B cell (primary cell): Measurements from ENCODE around the gene FREM2. TPM values are rescaled to one million over a fixed set of nuclear protein-coding genes. Genes with fewer than 3 reads are reported as not detected.

Source experiments
- ATAC-seq: fragments of 200-7000 bp; cut with Tn5 transposase; one replicate; pipeline ENCODE4 v1.10.0; 2021; ENCODE audit warnings: low read depth, mild to moderate bottlenecking, moderate number of reproducible peaks, moderate library complexity
- CTCF ChIA-PET: fragments of 350-600 bp; sonication (Branson Sonifier 250); formaldehyde crosslinking; loops from one replicate; lab custom pipeline; 2021; ENCODE audit warnings: antibody characterized with exemption, inconsistent platforms; lab: Charles Lee
- POLR2A ChIA-PET: fragments of 350-600 bp; sonication (Branson Sonifier 250); formaldehyde crosslinking; loops from one replicate; lab custom pipeline; 2021; ENCODE audit warnings: antibody characterized with exemption; lab: Charles Lee
- DNase-seq: peaks from one replicate; pipeline ENCODE4 v3.0.0; 2013
- H2AFZ ChIP-seq: 2 replicates; pipeline ENCODE4 v1.6.1; 2012; ENCODE audit warnings: mild to moderate bottlenecking, low read depth, low read length; ENCODE audit not compliant: insufficient read depth, poor library complexity, severe bottlenecking
- H3K27ac ChIP-seq, 2 donors: 1 replicate in 1 of 2; 2 replicates in 1 of 2; pipeline ENCODE4 v1.5.1; 2012 to 2013; ENCODE audit warnings: low read length in 2 of 2, mild to moderate bottlenecking in 2 of 2, moderate library complexity in 1 of 2
- H3K27me3 ChIP-seq, 4 experiments: fragments of 200-600 bp in 1 of 4; sonication (generic) in 1 of 4; replicated peaks in 1 of 4; 1 replicate in 2 of 4; 2 replicates in 2 of 4; pipeline versions ENCODE4 v1.6.1 to v1.7.0; 2013 to 2016; ENCODE audit warnings: low read length in 3 of 4, mild to moderate bottlenecking in 2 of 4, mixed read lengths in 1 of 4, moderate library complexity in 1 of 4; ENCODE audit not compliant: insufficient read depth in 4 of 4, control insufficient read depth in 3 of 4; ENCODE audit errors: control extremely low read depth in 1 of 4
- H3K36me3 ChIP-seq, 2 experiments: replicated peaks in 1 of 2; 1 replicate in 1 of 2; 2 replicates in 1 of 2; pipeline versions ENCODE4 v1.6.1 to v1.7.1; 2013; ENCODE audit warnings: low read length in 1 of 2; ENCODE audit not compliant: insufficient read depth in 2 of 2, control insufficient read depth in 1 of 2; ENCODE audit errors: control extremely low read depth in 1 of 2, extremely low read depth in 1 of 2
- H3K4me1 ChIP-seq, 2 donors: fragments of 200-600 bp in 1 of 2; sonication (generic) in 1 of 2; 1 replicate in 1 of 2; 2 replicates in 1 of 2; pipeline versions ENCODE4 v1.5.1 to v1.6.1; 2013 to 2017; ENCODE audit warnings: low read length in 2 of 2; ENCODE audit not compliant: control insufficient read depth in 2 of 2, insufficient read depth in 2 of 2
- H3K4me2 ChIP-seq: replicated peaks from 2 replicates; pipeline ENCODE3; 2012; ENCODE audit warnings: mild to moderate bottlenecking, low read depth, low read length; ENCODE audit not compliant: poor library complexity, severe bottlenecking
- H3K4me3 ChIP-seq, 5 experiments: fragments of 200-600 bp in 1 of 5; sonication (generic) in 1 of 5; 1 replicate in 3 of 5; 2 replicates in 2 of 5; pipeline versions ENCODE4 v1.5.1 to v1.7.0; 2011 to 2016; ENCODE audit warnings: low read length in 4 of 5, mild to moderate bottlenecking in 4 of 5, low read depth in 2 of 5, control low read depth in 1 of 5, moderate library complexity in 1 of 5; ENCODE audit not compliant: insufficient read depth in 1 of 5; ENCODE audit errors: control extremely low read depth in 1 of 5, extremely low read depth in 1 of 5
- H3K79me2 ChIP-seq: fragments of 200-600 bp; sonication (generic); one replicate; pipeline ENCODE4 v1.6.0; 2016; ENCODE audit warnings: low read length; ENCODE audit not compliant: control insufficient read depth, insufficient read depth
- H3K9ac ChIP-seq: fragments of 200-600 bp; sonication (generic); 2 replicates; pipeline ENCODE4 v1.6.1; 2017; ENCODE audit warnings: mild to moderate bottlenecking, low read length, moderate library complexity
- H3K9me3 ChIP-seq, 3 donors: one replicate each; pipeline versions ENCODE4 v1.6.1 to v1.7.1; 2013; ENCODE audit warnings: low read length in 2 of 3; ENCODE audit not compliant: control insufficient read depth in 2 of 3, insufficient read depth in 1 of 3; ENCODE audit errors: control extremely low read depth in 1 of 3
- H4K20me1 ChIP-seq: 2 replicates; pipeline ENCODE4 v1.6.0; 2012; ENCODE audit warnings: mild to moderate bottlenecking, low read length; ENCODE audit not compliant: insufficient read depth, control insufficient read depth, poor library complexity, severe bottlenecking
- H3K27ac Mint-ChIP-seq: one replicate; pipeline ENCODE4 v1.8.0; 2021; ENCODE audit warnings: mixed read lengths
- H3K27me3 Mint-ChIP-seq: one replicate; pipeline ENCODE4 v1.8.0; 2021; ENCODE audit warnings: mixed read lengths
- H3K4me1 Mint-ChIP-seq: one replicate; pipeline ENCODE4 v1.8.0; 2021; ENCODE audit warnings: mixed read lengths
- H3K4me3 Mint-ChIP-seq: one replicate; pipeline ENCODE4 v1.8.0; 2021; ENCODE audit warnings: mixed read lengths
- H3K9me3 Mint-ChIP-seq: one replicate; pipeline ENCODE4 v1.8.0; 2022; ENCODE audit warnings: mixed read lengths; ENCODE audit not compliant: insufficient read depth
- EZH2 ChIP-seq: IDR thresholded peaks from 2 replicates; pipeline ENCODE4 v1.6.1; 2012; ENCODE audit warnings: borderline replicate concordance, low read depth, mild to moderate bottlenecking, moderate library complexity, low read length; ENCODE audit not compliant: insufficient read depth, poor library complexity, severe bottlenecking
- WGBS: methylation state at CpG from one replicate; pipeline ENCODE4 v1.1.5; 2013; ENCODE audit warnings: missing lambda C conversion rate; ENCODE audit not compliant: insufficient coverage; 5-methylcytosine and 5-hydroxymethylcytosine counted together
- intact Hi-C: fragments of 100-400 bp; cut with micrococcal nuclease; formaldehyde crosslinking; loops from one replicate; pipeline ENCODE4 v1.10.0; 2022
- polyA plus RNA-seq: library from polyadenylated mRNA; depleted of rRNA; stranded (reverse); fragments of >200 nt; gene quantifications from 2 replicates; pipeline ENCODE4 v1.2.3, GENCODE V29; 2012
- total RNA-seq, 2 donors: library from RNA; stranded (reverse); fragments of 120-200 nt in 1 of 2; gene quantifications; 1 replicate in 1 of 2; 2 replicates in 1 of 2; pipeline versions ENCODE4 v1.2.3 to v1.2.4, GENCODE V29; 2013 to 2022
- TF ChIP-seq, protein P1 (sequence below): fragments of 200-600 bp; IDR thresholded peaks from one replicate; pipeline ENCODE4 v1.8.0; 2022; ENCODE audit warnings: antibody characterized with exemption, mild to moderate bottlenecking

FREM2 gene
- total and polyA plus RNA-seq, 2 donors (not counting 1 experiment from before 2014, with no cell fraction given), result not detected

DNA sequence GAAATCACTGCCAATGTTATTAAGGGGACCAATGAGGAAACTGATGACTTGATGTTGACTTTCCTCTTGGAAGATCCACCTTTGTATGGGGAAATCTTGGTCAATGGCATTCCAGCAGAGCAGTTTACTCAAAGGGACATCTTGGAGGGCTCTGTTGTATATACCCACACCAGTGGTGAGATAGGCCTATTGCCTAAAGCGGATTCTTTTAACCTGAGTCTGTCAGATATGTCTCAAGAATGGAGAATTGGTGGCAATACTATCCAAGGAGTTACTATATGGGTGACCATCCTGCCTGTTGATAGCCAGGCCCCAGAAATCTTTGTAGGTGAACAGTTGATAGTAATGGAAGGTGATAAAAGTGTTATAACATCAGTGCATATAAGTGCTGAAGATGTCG lies 3.4 kb downstream of the FREM2 start:
- Histone ChIP-seq H3K9ac (no peak overlapping the region), H3K9me3 (peaks cover 0 to 10% (median 0%) of the 10 kb centered on the region in 3 donors), H3K4me1 (peaks cover 0 to 4% of the 10 kb centered on the region in 2 donors), H3K4me3 (no peak overlapping the region), H3K79me2 (no peaks in the 10 kb centered on the region), H3K27ac (no peak overlapping the region), H3K36me3 (no peaks in the 10 kb centered on the region), H4K20me1 (no peaks in the 10 kb centered on the region), H2AFZ (no peak overlapping the region), H3K4me2 (no peak overlapping the region), H3K27me3 (peaks cover 0 to 20% (median 4%) of the 10 kb centered on the region in 4 experiments)
- POLR2A ChIA-PET, result no interaction called here
- intact Hi-C loops, result no loop called here
- Mint-ChIP-seq H3K27ac (no peak overlapping the region), H3K4me1 (peaks cover 10% of the 10 kb centered on the region), H3K27me3 (peaks cover 10% of the 10 kb centered on the region), H3K9me3 (peaks cover 3% of the 10 kb centered on the region), H3K4me3 (no peak overlapping the region)
- 93% methylated on average over 2 of the region's 2 CpGs for WGBS
- CTCF ChIA-PET, result no interaction called here
- ATAC-seq, result no peak
- no peak for DNase-seq
- TF ChIP-seq EZH2, result no peak
- TF ChIP-seq, protein P1, sequence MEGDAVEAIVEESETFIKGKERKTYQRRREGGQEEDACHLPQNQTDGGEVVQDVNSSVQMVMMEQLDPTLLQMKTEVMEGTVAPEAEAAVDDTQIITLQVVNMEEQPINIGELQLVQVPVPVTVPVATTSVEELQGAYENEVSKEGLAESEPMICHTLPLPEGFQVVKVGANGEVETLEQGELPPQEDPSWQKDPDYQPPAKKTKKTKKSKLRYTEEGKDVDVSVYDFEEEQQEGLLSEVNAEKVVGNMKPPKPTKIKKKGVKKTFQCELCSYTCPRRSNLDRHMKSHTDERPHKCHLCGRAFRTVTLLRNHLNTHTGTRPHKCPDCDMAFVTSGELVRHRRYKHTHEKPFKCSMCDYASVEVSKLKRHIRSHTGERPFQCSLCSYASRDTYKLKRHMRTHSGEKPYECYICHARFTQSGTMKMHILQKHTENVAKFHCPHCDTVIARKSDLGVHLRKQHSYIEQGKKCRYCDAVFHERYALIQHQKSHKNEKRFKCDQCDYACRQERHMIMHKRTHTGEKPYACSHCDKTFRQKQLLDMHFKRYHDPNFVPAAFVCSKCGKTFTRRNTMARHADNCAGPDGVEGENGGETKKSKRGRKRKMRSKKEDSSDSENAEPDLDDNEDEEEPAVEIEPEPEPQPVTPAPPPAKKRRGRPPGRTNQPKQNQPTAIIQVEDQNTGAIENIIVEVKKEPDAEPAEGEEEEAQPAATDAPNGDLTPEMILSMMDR, result no peak

GRCh38 chr13:38693168-38693567 lies 6.3 kb downstream of the FREM2 start:
- H3K9me3 ChIP-seq, result no peaks in the 10 kb centered on the region
- no peak overlapping the region for H3K27ac ChIP-seq
- 100% methylated on average over 1 of the region's 2 CpGs for WGBS
- no peak overlapping the region for H3K4me2 ChIP-seq
- no peak overlapping the region for H2AFZ ChIP-seq
- intact Hi-C loops, result no loop called here
- no peaks in the 10 kb centered on the region for H3K36me3 ChIP-seq
- no peaks in the 10 kb centered on the region for H3K4me1 ChIP-seq
- Mint-ChIP-seq H3K27ac (no peak overlapping the region), H3K27me3 (no peaks in the 10 kb centered on the region), H3K4me1 (no peaks in the 10 kb centered on the region), H3K4me3 (no peak overlapping the region), H3K9me3 (peaks cover 3% of the 10 kb centered on the region)
- ATAC-seq (no peak), DNase-seq (no peak)
- POLR2A ChIA-PET, result no interaction called here
- CTCF ChIA-PET, result no interaction called here
- H3K79me2 ChIP-seq, result no peaks in the 10 kb centered on the region
- H3K4me3 ChIP-seq, result no peak overlapping the region
- TF ChIP-seq, protein P1, result no peak
- TF ChIP-seq EZH2, result no peak
- no peak overlapping the region for H3K9ac ChIP-seq
- H4K20me1 ChIP-seq, result no peaks in the 10 kb centered on the region
- H3K27me3 ChIP-seq, result peaks cover 0 to under 1% (median 0%) of the 10 kb centered on the region in 4 experiments
